Endodermal cell (in vitro differentiated cells): ENCODE measurements around the gene IFI16. TPM values are rescaled to one million over a fixed set of nuclear protein-coding genes. Genes with fewer than 3 reads are reported as not detected.
A peak's percentile ranks its signal among the peaks of the same experiment; 100 is the strongest.

Source experiments
- DNase-seq: peaks from one replicate; pipeline ENCODE4 v3.0.0-alpha.2; 2017
- H3K27ac ChIP-seq: 2 replicates; pipeline ENCODE4 v1.5.1; 2013; ENCODE audit warnings: mild to moderate bottlenecking, low read depth, low read length, moderate library complexity
- H3K27me3 ChIP-seq: 2 replicates; pipeline ENCODE4 v1.6.1; 2013; ENCODE audit warnings: mild to moderate bottlenecking, low read length, moderate library complexity; ENCODE audit not compliant: insufficient read depth, control insufficient read depth, poor library complexity, severe bottlenecking
- H3K36me3 ChIP-seq: 2 replicates; pipeline ENCODE4 v1.7.0; 2013; ENCODE audit warnings: mild to moderate bottlenecking, low read length, moderate library complexity; ENCODE audit not compliant: control insufficient read depth, insufficient read depth
- H3K4me1 ChIP-seq: one replicate; pipeline ENCODE4 v1.7.0; 2013; ENCODE audit warnings: low read length; ENCODE audit not compliant: control insufficient read depth, insufficient read depth
- H3K4me3 ChIP-seq: 2 replicates; pipeline ENCODE4 v1.5.1; 2013; ENCODE audit warnings: mild to moderate bottlenecking, low read length, moderate library complexity
- H3K9ac ChIP-seq: 2 replicates; pipeline ENCODE4 v1.6.1; 2013; ENCODE audit warnings: mild to moderate bottlenecking, low read length, moderate library complexity; ENCODE audit not compliant: poor library complexity, severe bottlenecking; ENCODE audit errors: extremely low read depth
- H3K9me3 ChIP-seq: 2 replicates; pipeline ENCODE4 v1.6.1; 2013; ENCODE audit warnings: mild to moderate bottlenecking, low read length, moderate library complexity; ENCODE audit not compliant: control insufficient read depth
- H3K27ac Mint-ChIP-seq: 2 replicates; pipeline ENCODE4 v1.8.0; 2020; ENCODE audit warnings: mixed read lengths
- H3K27me3 Mint-ChIP-seq: 2 replicates; pipeline ENCODE4 v1.8.0; 2021; ENCODE audit warnings: mild to moderate bottlenecking, mixed read lengths; ENCODE audit not compliant: insufficient read depth
- H3K36me3 Mint-ChIP-seq: 2 replicates; pipeline ENCODE4 v1.8.0; 2020; ENCODE audit warnings: low read depth, mixed read lengths
- H3K4me1 Mint-ChIP-seq: 2 replicates; pipeline ENCODE4 v1.8.0; 2020; ENCODE audit warnings: mixed read lengths
- H3K4me3 Mint-ChIP-seq: 2 replicates; pipeline ENCODE4 v1.8.0; 2020; ENCODE audit warnings: mild to moderate bottlenecking, moderate library complexity, mixed read lengths
- H3K9me3 Mint-ChIP-seq: 2 replicates; pipeline ENCODE4 v1.8.0; 2020; ENCODE audit warnings: mild to moderate bottlenecking, mixed read lengths
- whole genome bisulfite sequencing, 2 experiments: methylation state at CpG; one replicate each; pipeline versions ENCODE4 v1.1.5 to v1.1.7; 2013; ENCODE audit warnings: missing lambda C conversion rate in 2 of 2, mixed read lengths in 1 of 2; ENCODE audit not compliant: insufficient coverage in 1 of 2, insufficient read length in 1 of 2; 5-methylcytosine and 5-hydroxymethylcytosine counted together
- total RNA-seq, 2 donors: library from RNA; stranded (reverse); fragmentation: NEBNext Ultra II Directional in 1 of 2; extraction: Animal tissue kit (Norgen Biotek cat#: 25700) in 1 of 2; gene quantifications; 2 replicates in 1 of 2; 3 replicates in 1 of 2; pipeline ENCODE4 v1.2.1, GENCODE V29; 2021
- TF ChIP-seq, protein P1 (sequence below): fragments of 200-600 bp; sonication (generic); conservative IDR thresholded peaks from 2 replicates; pipeline ENCODE4 v1.5.0; 2021; ENCODE audit warnings: antibody characterized with exemption, mild to moderate bottlenecking

IFI16 gene
- total RNA-seq, 2 donors from 2014 or later: 10.4 to 11.9 TPM

DNA sequence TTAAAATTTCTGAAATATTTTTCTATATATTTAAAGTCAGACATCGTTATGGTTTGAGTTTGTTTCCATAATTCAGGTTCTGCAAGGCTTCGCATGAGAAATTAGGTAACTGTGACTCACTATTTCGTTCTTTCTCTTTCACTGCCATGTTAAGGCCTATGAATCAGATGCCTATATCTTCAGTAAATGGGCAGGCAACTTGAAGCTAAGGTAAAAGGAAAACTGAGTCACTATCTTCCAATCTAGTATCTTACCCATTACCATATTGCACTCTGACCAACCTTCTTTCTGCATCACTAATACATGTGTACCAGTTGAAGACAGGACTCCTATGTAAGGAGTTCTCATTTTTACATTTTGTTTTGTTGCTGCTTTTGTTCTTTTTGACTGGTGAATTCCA, 40.5 kb upstream of the IFI16 start:
- no peak overlapping the region for H3K27ac ChIP-seq
- DNase-seq: no peak
- peaks cover 27% of the 10 kb centered on the region for H3K27me3 Mint-ChIP-seq
- no peaks in the 10 kb centered on the region for H3K4me1 ChIP-seq
- H3K36me3 ChIP-seq: no peaks in the 10 kb centered on the region
- TF ChIP-seq, protein P1, sequence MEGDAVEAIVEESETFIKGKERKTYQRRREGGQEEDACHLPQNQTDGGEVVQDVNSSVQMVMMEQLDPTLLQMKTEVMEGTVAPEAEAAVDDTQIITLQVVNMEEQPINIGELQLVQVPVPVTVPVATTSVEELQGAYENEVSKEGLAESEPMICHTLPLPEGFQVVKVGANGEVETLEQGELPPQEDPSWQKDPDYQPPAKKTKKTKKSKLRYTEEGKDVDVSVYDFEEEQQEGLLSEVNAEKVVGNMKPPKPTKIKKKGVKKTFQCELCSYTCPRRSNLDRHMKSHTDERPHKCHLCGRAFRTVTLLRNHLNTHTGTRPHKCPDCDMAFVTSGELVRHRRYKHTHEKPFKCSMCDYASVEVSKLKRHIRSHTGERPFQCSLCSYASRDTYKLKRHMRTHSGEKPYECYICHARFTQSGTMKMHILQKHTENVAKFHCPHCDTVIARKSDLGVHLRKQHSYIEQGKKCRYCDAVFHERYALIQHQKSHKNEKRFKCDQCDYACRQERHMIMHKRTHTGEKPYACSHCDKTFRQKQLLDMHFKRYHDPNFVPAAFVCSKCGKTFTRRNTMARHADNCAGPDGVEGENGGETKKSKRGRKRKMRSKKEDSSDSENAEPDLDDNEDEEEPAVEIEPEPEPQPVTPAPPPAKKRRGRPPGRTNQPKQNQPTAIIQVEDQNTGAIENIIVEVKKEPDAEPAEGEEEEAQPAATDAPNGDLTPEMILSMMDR: no peak
- no peaks in the 10 kb centered on the region for H3K9me3 Mint-ChIP-seq
- no peaks in the 10 kb centered on the region for H3K9me3 ChIP-seq
- H3K4me3 ChIP-seq: no peak overlapping the region
- no peak overlapping the region for H3K27ac Mint-ChIP-seq
- no peak overlapping the region for H3K4me3 Mint-ChIP-seq
- no peaks in the 10 kb centered on the region for H3K36me3 Mint-ChIP-seq
- H3K4me1 Mint-ChIP-seq: no peaks in the 10 kb centered on the region
- H3K27me3 ChIP-seq: no peaks in the 10 kb centered on the region
- WGBS, 2 experiments: 94 to 100% methylated on average over 1 to 3 of the region's 3 CpGs
- H3K9ac ChIP-seq: no peak overlapping the region

DNA sequence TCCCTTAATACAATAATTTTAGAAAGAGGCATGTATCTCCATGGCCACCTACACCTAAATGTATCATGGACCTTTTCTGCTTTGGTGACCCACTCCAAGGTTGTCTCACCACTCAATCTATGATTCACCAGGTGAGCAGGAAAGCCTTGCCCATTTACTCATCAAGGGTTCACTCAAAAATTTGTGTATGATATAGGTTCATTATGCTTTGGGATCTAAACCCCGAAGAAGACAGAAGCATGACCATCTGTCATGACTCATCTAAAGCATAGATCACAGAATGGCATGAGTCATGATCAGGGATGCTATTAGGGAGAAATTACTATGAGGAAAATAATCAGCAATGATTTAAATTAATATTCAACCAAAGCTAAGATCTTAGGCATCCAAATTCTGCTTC, 39.9 kb upstream of the IFI16 start:
- Mint-ChIP-seq H3K27ac (no peak overlapping the region), H3K36me3 (no peaks in the 10 kb centered on the region), H3K4me3 (no peak overlapping the region), H3K4me1 (no peaks in the 10 kb centered on the region), H3K9me3 (no peaks in the 10 kb centered on the region), H3K27me3 (peaks cover 21% of the 10 kb centered on the region)
- Histone ChIP-seq H3K9ac (no peak overlapping the region), H3K4me1 (no peaks in the 10 kb centered on the region), H3K27ac (no peak overlapping the region), H3K27me3 (no peaks in the 10 kb centered on the region), H3K9me3 (no peaks in the 10 kb centered on the region), H3K36me3 (no peaks in the 10 kb centered on the region), H3K4me3 (no peak overlapping the region)
- 94% methylated on average over 1 of the region's 1 CpG; no CpG with 5 or more reads in 1 of the 2 experiments for WGBS, 2 experiments
- no peak for DNase-seq
- TF ChIP-seq, protein P1: no peak

DNA sequence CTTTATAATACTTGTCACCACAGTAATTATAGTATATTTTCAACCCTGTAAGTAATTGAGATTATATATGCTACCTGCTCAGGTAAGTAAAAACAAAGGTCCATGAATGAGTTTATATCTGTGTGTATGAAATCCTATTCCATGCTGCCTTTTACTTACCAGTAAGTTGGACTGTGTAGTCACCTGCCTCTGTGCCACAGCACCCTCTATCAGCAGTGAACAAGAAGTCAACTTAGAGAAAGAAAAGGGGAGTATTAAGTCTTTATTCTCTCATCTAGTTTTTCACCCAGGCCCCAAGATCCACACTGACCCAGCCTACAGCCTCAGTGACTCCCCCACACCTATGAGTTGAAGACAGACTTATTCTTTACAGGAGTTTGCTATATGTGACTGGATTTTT, 36.9 kb upstream of the IFI16 start:
- no peaks in the 10 kb centered on the region for H3K36me3 ChIP-seq
- H3K4me1 ChIP-seq: no peaks in the 10 kb centered on the region
- H3K9me3 ChIP-seq: no peaks in the 10 kb centered on the region
- no peaks in the 10 kb centered on the region for H3K4me1 Mint-ChIP-seq
- TF ChIP-seq, protein P1: peak; percentile 60
- no peak overlapping the region for H3K9ac ChIP-seq
- no peaks in the 10 kb centered on the region for H3K27me3 Mint-ChIP-seq
- H3K9me3 Mint-ChIP-seq: no peaks in the 10 kb centered on the region
- peak; percentile 49 for DNase-seq
- H3K36me3 Mint-ChIP-seq: no peaks in the 10 kb centered on the region
- no peak overlapping the region for H3K27ac ChIP-seq
- H3K27ac Mint-ChIP-seq: no peak overlapping the region
- no peaks in the 10 kb centered on the region for H3K27me3 ChIP-seq
- no peak overlapping the region for H3K4me3 ChIP-seq
- H3K4me3 Mint-ChIP-seq: no peak overlapping the region
